ENCODE measurements around the gene OR9G1.
"Not testable (repeated sequence)": the region's sequence is repeated elsewhere in the genome, so short reads cannot be mapped to it uniquely, and the experiment has no call there.

Gene OR9G1

GRCh38 chr11:56698795-56699194 lies at the start of gene OR9G1:
Gene OR9G1, plus strand, starts transcription at chr11:56699095. Its CDS starts 1,293 bp downstream, at chr11:56700388.
- no peak for DNase-seq (ENCODE audit: low read depth in 2 of 2)

DNA sequence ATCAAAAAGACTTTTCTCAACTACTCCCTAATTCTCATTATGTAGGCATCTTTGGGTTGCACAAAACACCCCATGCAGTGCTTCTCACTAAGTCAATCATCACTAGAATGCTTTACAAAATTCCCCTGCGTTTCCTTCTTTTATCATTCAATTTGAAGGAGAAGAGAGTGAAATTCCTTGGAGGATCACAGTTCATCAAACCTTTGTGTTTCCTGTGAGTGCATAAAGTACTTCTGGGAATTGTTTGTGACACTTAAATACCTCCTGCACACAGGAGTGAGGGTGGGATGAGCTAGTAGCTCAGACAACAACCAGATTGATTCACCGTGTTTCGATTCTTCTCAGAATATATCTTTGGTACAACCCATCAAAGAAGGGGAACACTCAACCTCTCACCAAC lies 39.1 kb upstream of the OR9G1 start:
- no peak for DNase-seq (ENCODE audit: low read depth in 2 of 2)

DNA sequence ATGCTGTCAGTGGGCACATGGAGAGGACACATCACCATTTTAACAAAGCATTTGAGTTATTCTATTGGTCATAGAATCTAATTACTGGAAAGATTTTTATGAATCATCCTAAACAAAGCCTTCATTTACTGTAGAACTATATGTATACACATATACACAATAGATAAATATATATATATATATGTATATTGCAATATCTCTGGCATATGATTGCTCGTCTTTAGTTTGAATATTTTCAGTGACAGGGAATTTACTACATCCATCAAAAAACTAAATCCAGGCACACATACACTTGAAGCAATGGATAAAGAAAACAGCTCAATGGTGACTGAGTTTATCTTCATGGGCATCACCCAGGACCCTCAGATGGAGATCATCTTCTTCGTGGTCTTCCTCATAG lies 35.5 kb upstream of the OR9G1 start, which contains the start of gene OR5AR1:
OR5AR1 (plus strand) TSS at position 301 of the 400 bp plus-strand sequence; CDS start at position 301, 0 bp downstream.
- no peak for DNase-seq (ENCODE audit: low read depth in 2 of 2)

DNA sequence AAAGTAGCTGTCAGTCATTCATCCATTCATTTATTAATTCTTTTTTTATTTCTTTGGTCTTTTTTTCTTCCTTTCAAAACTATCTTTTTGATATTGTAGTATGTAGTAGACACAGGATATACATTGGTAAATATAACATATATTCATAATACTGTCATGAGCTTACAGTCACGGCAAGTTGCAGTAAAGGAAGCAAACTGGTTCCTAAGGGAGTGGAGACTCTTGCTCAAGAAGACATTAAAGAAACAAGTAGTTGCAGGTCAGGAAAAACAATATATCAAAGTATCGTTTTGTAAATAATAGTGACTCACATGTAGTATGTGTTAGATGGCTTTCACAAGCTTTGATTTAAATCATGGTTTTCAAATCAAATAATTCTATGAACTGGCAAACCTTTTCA lies 27.9 kb upstream of the OR9G1 start:
- DNase-seq (ENCODE audit: low read depth in 2 of 2) = no peak

GRCh38 chr11:56688554-56689100 lies 10.3 kb upstream of the OR9G1 start:
- no peak for DNase-seq (ENCODE audit: low read depth in 2 of 2)

GRCh38 chr11:56691179-56691578 lies 7.7 kb upstream of the OR9G1 start:
- not testable (repeated sequence) for DNase-seq (ENCODE audit: low read depth in 2 of 2)

DNA sequence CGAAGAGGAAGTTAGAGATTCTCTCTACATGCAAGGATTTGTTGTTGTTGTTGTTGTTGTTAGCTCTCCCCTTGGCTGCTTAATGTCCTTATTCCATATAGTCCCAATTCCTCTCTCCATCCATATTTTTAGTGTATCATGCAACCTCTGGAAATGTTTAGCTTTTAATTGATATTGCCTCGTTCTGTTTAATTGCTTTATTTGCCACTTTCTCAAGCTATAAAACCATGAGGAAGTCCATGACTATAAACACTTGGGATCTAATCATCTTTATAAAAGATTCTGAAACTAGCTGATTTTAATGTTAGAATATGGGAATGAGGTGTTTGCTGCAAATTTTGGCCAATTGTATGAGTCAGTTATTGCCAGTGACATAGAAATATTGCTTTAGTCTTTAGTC lies 5.5 kb upstream of the OR9G1 start:
- no peak for DNase-seq (ENCODE audit: low read depth in 2 of 2)

DNA sequence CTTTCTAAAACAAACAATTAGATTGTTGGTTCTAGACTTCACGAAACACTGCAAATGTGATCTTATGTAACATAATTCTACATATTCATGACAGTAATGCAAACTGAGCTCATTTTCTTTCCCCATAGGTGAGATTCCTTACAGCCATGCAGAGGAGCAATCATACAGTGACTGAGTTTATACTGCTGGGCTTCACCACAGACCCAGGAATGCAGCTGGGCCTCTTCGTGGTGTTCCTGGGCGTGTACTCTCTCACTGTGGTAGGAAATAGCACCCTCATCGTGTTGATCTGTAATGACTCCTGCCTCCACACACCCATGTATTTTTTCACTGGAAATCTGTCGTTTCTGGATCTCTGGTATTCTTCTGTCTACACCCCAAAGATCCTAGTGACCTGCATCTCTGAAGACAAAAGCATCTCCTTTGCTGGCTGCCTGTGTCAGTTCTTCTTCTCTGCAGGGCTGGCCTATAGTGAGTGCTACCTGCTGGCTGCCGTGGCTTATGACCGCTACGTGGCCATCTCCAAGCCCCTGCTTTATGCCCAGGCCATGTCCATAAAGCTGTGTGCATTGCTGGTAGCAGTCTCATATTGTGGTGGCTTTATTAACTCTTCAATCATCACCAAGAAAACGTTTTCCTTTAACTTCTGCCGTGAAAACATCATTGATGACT lies 1.5 kb downstream of the OR9G1 start:
- DNase-seq (ENCODE audit: low read depth in 2 of 2) = no peak

GRCh38 chr11:56700914-56701485 lies 2.1 kb downstream of the OR9G1 start:
- no peak for DNase-seq (ENCODE audit: low read depth in 2 of 2)

GRCh38 chr11:56705784-56706396 lies 7.0 kb downstream of the OR9G1 start:
- DNase-seq (ENCODE audit: low read depth in 2 of 2) = no peak

- DNase-seq (ENCODE audit: low read depth in 2 of 2) = no peak
Measured at GRCh38 chr11:56706486-56706885, 7.6 kb downstream of the OR9G1 start.

DNA sequence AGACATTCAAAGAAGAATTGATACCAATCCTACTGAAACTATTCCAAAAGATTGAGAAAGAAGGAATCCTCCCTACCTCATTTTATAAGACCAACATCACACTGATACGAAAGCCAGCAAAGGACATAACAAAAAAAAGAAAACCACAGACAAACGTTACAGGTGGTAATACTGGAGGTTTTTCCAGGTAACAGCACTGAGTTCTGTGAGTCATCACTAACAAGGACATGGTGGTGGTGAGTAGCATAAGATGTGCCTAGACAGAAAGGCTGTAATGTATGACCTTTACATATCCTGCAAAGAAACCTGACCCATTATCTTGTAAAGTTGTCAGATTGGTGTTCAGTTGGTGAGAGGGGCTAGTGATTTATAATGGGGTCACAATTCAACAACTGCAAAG lies 15.3 kb downstream of the OR9G1 start:
- no peak for DNase-seq (ENCODE audit: low read depth in 2 of 2)

DNA sequence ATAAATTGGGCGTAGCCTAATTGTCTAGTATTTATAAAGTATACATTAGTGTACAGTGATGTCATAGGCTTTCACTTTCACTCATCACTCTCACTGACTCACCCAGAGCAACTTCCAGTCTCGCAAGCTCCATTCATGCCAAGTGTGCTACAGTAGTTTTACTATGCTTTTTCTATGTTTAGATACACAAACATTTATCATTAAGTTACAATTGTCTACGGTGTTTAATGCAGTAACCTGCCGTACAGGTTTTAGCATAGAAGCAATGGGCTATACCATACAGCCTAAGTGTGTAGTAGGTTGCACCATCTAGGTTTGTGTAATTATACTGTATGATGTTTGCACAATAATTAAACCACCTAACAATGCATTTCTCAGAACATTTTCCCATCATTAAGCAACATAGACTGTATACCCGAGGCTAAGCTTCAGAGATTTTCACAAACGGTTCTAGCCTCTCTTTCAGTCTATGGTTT lies 17.5 kb downstream of the OR9G1 start:
- no peak for DNase-seq (ENCODE audit: low read depth in 2 of 2)

DNA sequence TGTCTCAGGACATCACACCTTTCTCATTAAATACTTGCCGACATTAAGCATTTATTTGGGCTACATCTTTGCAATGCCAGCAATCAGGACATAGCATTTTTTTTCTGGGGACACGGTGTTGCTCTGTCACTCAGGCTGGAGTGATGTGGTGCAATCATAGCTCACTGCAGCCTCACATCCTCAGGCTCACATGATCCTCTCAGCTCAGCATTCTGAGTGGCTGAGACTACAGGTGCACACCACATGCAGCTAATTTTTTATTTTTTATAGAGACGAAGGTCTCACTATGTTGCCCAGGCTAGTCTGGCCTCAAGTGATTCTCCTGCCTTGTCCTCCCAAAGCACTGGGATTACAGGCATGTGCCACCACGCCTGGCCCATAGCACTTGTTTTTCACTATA lies 21.6 kb downstream of the OR9G1 start:
- no peak for DNase-seq (ENCODE audit: low read depth in 2 of 2)

DNA sequence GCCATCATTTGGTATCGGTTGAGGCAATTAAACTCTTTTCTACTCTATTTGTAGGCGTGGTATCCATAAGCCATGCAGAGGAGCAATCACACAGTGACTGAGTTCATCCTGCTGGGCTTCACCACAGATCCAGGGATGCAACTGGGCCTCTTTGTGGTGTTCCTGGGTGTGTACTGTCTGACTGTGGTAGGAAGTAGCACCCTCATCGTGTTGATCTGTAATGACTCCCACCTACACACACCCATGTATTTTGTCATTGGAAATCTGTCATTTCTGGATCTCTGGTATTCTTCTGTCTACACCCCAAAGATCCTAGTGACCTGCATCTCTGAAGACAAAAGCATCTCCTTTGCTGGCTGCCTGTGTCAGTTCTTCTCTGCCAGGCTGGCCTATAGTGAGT lies 41.2 kb downstream of the OR9G1 start:
- no peak for DNase-seq (ENCODE audit: low read depth in 2 of 2)

DNA sequence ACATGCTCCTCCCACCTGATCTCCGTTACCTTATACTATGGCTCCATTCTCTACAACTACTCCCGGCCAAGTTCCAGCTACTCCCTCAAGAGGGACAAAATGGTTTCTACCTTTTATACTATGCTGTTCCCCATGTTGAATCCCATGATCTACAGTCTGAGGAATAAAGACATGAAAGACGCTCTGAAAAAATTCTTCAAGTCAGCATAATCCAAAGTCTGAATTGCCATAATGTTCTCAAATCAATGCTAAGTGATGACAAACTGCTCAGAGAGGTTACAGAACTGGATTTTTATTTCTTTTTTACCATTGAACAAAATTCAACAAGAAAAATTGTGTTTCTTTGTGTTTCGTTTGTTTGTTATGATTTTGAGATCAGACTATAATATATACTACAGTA lies 42.0 kb downstream of the OR9G1 start:
- DNase-seq (ENCODE audit: low read depth in 2 of 2) = no peak

DNA sequence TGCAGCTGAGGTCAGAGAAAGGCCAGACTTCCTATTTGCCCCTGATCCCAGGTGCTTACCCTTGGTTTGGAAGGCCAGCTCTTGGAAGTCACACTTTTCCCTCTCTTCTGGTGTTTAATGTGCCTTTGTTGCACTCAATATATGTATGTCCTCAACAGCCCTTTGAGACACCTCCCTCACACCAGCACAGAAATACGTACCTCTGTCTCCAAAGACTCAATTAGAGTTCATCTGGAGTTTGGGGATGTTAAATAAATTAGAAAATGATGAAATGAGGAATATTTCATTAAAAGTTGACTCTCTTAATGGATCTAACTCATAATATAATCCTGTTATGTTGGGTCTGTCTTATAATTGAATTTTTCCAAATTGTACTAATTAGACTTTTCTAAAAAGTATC lies 49.7 kb downstream of the OR9G1 start, which contains the start of gene OR9G4:
OR9G4 (minus strand) TSS at position 101 of the 400 bp plus-strand sequence. CDS start 4,931 bp downstream, outside the sequence.
- no peak for DNase-seq (ENCODE audit: low read depth in 2 of 2)

GRCh38 chr11:56750190-56750589 lies 51.3 kb downstream of the OR9G1 start:
- DNase-seq (ENCODE audit: low read depth in 2 of 2) = no peak

- no peak for DNase-seq (ENCODE audit: low read depth in 2 of 2)
Measured at GRCh38 chr11:56751480-56751879, 52.6 kb downstream of the OR9G1 start.

Measured in fibroblast of skin of left biceps (primary cell).